GM12878 (cell line): Measurements from ENCODE around the gene PSMB1.

Experiments
- CTCF ChIP-seq, 3 experiments: IDR thresholded peaks in 2 of 3; conservative IDR thresholded peaks in 1 of 3; 2 replicates each; pipeline ENCODE4 v1.5.1; 2011; ENCODE audit warnings: low read depth in 3 of 3, low read length in 3 of 3, mild to moderate bottlenecking in 3 of 3, control low read depth in 2 of 3, moderate library complexity in 2 of 3, inconsistent platforms in 1 of 3, mixed read lengths in 1 of 3; ENCODE audit not compliant: control insufficient read depth in 2 of 3, insufficient read depth in 1 of 3; ENCODE audit errors: extremely low read depth in 1 of 3
- RBBP5 ChIP-seq: fragments of 200-600 bp; sonication (generic); conservative IDR thresholded peaks from 2 replicates; pipeline ENCODE4 v1.6.1; 2016

DNA sequence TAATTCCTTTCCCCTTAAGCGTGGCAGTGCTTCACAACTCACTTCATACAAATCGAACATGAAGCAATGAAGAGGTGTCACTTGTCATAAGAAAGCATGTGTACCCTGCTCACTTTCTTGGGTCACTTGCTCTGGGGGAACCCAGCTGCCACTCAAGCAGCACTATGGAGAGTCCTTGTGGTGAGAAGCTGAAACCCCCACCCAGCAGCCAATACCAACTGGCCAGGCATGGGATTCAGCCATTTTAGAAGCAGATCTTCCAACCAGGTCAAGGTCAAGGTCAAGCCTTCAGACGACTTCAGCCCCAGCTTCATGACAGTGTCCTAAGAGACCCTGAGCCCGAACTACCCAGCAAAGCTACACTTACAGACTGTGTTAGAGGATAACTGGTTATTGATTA is 62.8 kb downstream of the PSMB1 start:
- TF ChIP-seq CTCF (IDR thresholded peaks at IDR 0.05 in 2 of 3, conservative IDR thresholded peaks at IDR 0.05 in 1 of 3; ENCODE audit: control insufficient read depth in 2 of 3, extremely low read depth in 1 of 3, insufficient read depth in 1 of 3, low read depth in 3 of 3, low read length in 3 of 3) (no peak), RBBP5 (no peak)
